HL-60 (cell line): Measurements from ENCODE around the gene PDLIM5.

Experiments used
- DNase-seq, 2 experiments: peaks; one replicate each; pipeline ENCODE4 v3.0.0-alpha.2; 2010 to 2020; ENCODE audit warnings: low read depth in 1 of 2, low spot score in 1 of 2
- H3K27ac ChIP-seq: fragments of 250-450 bp; sonication (Bioruptor Pico); replicated peaks from 2 replicates; pipeline ENCODE4 v1.5.1; 2020; ENCODE audit warnings: mild to moderate bottlenecking, moderate library complexity
- H3K27me3 ChIP-seq: fragments of 250-450 bp; sonication (Bioruptor Pico); 2 replicates; pipeline ENCODE4 v1.5.1; 2021; ENCODE audit warnings: mild to moderate bottlenecking, moderate library complexity; ENCODE audit not compliant: insufficient read depth, poor library complexity, severe bottlenecking
- H3K4me3 ChIP-seq: replicated peaks from 2 replicates; pipeline ENCODE4 v1.5.1; 2011; ENCODE audit warnings: mild to moderate bottlenecking, control low read depth, low read length; ENCODE audit not compliant: insufficient read depth
- GABPA ChIP-seq: IDR thresholded peaks from 2 replicates; pipeline ENCODE4 v1.6.1; 2012; ENCODE audit warnings: low read depth
- POLR2AphosphoS5 ChIP-seq: IDR thresholded peaks from 2 replicates; pipeline ENCODE4 v1.6.1; 2012; ENCODE audit warnings: low read depth
- SPI1 ChIP-seq: IDR thresholded peaks from 2 replicates; pipeline ENCODE4 v1.6.1; 2012; ENCODE audit warnings: low read depth, mild to moderate bottlenecking, borderline replicate concordance
- TF ChIP-seq, protein P1 (sequence below): IDR thresholded peaks from one replicate; pipeline ENCODE4 v1.5.1; 2011; ENCODE audit warnings: low read length, control low read depth, inconsistent platforms; ENCODE audit not compliant: insufficient read depth
- TF ChIP-seq, protein P2 (sequence below): IDR thresholded peaks from 2 replicates; pipeline ENCODE4 v1.6.1; 2012; ENCODE audit warnings: low read depth; ENCODE audit not compliant: insufficient replicate concordance

PDLIM5 gene

DNA sequence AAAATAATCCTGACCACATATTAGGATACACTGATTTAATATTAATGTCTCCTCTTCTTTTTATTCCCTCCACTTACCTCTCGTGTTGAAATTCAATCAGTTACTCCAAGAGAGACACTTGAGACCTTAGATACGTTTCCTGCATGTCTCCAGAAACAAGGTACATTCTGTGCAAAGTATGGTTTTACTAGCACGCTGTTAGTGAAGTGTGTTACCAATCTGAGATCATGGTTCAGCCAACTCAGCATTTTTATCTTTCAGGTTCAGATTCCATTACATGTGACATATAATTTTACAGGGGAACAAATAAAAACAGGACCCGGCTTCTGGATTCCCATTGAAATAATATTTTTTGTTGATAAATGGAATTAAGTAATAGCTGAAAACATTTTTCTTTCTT, 32.2 kb downstream of the PDLIM5 start:
- Histone ChIP-seq H3K27me3 (no peaks in the 10 kb centered on the region), H3K4me3 (no peak overlapping the region), H3K27ac (no peak overlapping the region)
- TF ChIP-seq POLR2AphosphoS5 (no peak), GABPA (no peak), SPI1 (no peak)
- TF ChIP-seq, protein P1, sequence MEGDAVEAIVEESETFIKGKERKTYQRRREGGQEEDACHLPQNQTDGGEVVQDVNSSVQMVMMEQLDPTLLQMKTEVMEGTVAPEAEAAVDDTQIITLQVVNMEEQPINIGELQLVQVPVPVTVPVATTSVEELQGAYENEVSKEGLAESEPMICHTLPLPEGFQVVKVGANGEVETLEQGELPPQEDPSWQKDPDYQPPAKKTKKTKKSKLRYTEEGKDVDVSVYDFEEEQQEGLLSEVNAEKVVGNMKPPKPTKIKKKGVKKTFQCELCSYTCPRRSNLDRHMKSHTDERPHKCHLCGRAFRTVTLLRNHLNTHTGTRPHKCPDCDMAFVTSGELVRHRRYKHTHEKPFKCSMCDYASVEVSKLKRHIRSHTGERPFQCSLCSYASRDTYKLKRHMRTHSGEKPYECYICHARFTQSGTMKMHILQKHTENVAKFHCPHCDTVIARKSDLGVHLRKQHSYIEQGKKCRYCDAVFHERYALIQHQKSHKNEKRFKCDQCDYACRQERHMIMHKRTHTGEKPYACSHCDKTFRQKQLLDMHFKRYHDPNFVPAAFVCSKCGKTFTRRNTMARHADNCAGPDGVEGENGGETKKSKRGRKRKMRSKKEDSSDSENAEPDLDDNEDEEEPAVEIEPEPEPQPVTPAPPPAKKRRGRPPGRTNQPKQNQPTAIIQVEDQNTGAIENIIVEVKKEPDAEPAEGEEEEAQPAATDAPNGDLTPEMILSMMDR = no peak
- no peak for DNase-seq

DNA sequence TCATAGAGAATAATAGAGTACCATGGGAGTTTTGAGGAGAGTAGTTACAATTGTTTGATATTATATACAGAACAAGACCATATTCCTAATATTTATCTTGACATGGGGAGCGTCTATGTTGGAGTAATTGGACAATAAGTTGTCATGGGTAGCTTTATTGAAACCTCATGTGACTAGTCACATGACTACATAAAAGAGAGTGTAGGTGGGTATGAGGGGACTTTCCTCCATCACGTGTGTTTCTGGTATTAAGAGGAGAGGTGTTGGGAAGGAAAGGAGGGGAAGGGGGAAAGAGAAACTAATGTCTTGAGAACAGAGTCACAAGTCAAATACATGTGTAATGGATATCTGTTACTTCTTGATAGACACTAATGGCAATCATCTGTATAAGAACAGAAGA, 33.1 kb downstream of the PDLIM5 start:
- H3K4me3 ChIP-seq = no peak overlapping the region
- no peaks in the 10 kb centered on the region for H3K27me3 ChIP-seq
- H3K27ac ChIP-seq = no peak overlapping the region
- TF ChIP-seq, protein P2, sequence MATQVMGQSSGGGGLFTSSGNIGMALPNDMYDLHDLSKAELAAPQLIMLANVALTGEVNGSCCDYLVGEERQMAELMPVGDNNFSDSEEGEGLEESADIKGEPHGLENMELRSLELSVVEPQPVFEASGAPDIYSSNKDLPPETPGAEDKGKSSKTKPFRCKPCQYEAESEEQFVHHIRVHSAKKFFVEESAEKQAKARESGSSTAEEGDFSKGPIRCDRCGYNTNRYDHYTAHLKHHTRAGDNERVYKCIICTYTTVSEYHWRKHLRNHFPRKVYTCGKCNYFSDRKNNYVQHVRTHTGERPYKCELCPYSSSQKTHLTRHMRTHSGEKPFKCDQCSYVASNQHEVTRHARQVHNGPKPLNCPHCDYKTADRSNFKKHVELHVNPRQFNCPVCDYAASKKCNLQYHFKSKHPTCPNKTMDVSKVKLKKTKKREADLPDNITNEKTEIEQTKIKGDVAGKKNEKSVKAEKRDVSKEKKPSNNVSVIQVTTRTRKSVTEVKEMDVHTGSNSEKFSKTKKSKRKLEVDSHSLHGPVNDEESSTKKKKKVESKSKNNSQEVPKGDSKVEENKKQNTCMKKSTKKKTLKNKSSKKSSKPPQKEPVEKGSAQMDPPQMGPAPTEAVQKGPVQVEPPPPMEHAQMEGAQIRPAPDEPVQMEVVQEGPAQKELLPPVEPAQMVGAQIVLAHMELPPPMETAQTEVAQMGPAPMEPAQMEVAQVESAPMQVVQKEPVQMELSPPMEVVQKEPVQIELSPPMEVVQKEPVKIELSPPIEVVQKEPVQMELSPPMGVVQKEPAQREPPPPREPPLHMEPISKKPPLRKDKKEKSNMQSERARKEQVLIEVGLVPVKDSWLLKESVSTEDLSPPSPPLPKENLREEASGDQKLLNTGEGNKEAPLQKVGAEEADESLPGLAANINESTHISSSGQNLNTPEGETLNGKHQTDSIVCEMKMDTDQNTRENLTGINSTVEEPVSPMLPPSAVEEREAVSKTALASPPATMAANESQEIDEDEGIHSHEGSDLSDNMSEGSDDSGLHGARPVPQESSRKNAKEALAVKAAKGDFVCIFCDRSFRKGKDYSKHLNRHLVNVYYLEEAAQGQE = no peak
- TF ChIP-seq SPI1 (no peak), GABPA (no peak), POLR2AphosphoS5 (no peak)
- TF ChIP-seq, protein P1 = no peak
- DNase-seq = no peak

DNA sequence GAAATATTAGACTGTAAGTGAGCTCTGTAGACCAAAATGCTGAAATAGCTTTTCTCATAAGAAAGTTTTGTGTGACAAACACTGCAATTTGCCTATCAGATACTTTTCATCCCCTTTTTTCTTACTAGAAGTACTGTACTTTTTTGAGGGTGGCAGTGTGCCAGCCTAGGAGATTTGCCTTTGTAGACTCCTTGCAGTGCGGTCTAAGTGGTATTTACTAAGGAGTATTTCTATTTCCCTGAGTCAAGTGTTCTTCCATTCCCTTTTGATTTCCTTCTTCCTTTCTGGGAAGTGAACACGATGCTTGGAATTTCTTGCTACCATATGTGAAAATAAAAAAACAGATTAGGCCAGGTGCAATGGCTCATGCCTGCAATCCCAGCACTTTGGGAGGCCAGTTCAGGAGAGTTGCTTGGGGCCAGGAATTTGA, 34.6 kb downstream of the PDLIM5 start:
- TF ChIP-seq, protein P1 = no peak
- no peak for TF ChIP-seq SPI1
- TF ChIP-seq POLR2AphosphoS5 = no peak
- no peak for TF ChIP-seq GABPA
- TF ChIP-seq, protein P2 = no peak
- Histone ChIP-seq H3K4me3 (no peak overlapping the region), H3K27ac (no peak overlapping the region), H3K27me3 (no peaks in the 10 kb centered on the region)
- no peak for DNase-seq

DNA sequence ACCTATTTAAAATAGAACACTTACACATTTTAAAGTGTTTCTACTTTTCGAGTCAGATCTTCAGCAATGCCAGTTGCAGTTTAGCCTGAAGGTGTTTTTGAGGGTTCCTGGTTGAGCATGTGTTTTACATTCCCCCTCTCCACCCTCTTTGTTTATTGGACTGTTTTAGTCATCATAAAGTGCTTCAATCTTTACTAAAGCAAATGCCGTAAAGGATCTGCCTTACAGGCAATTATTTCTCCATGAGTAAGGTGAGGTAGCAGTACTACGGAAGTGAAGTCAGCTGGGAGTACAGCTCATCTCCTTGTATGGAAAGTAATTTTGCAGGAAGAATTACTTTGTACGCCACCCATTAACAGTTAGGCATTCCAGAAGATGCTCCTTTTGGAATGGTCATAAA, 36.9 kb downstream of the PDLIM5 start:
- no peak for TF ChIP-seq GABPA
- TF ChIP-seq SPI1 = no peak
- no peak for TF ChIP-seq POLR2AphosphoS5
- TF ChIP-seq, protein P1 = no peak
- TF ChIP-seq, protein P2 = no peak
- Histone ChIP-seq H3K4me3 (no peak overlapping the region), H3K27me3 (no peaks in the 10 kb centered on the region), H3K27ac (no peak overlapping the region)
- no peak for DNase-seq
